HG02763 (cell line): ENCODE measurements around the gene GABRG3.
"Not testable (repeated sequence)": the region's sequence is repeated elsewhere in the genome, so short reads cannot be mapped to it uniquely, and the experiment has no call there.

Experiments
- ATAC-seq: cut with Tn5 transposase; IDR thresholded peaks from one replicate; pipeline ENCODE4 v1.9.1; 2021; ENCODE audit warnings: mild to moderate bottlenecking, moderate library complexity; ENCODE audit not compliant: unreplicated experiment

Gene GABRG3

GRCh38 chr15:27170851-27171250 lies 199.9 kb downstream of the GABRG3 start:
- ATAC-seq = no peak

GRCh38 chr15:27172821-27173220 lies 201.8 kb downstream of the GABRG3 start:
- ATAC-seq = no peak

GRCh38 chr15:27175472-27176153 lies 204.6 kb downstream of the GABRG3 start:
- ATAC-seq = no peak

GRCh38 chr15:27176785-27177406 lies 205.9 kb downstream of the GABRG3 start:
- no peak for ATAC-seq

GRCh38 chr15:27179789-27180188 lies 208.8 kb downstream of the GABRG3 start:
- ATAC-seq = no peak

- no peak for ATAC-seq
Measured at GRCh38 chr15:27182561-27183110, 211.7 kb downstream of the GABRG3 start.

- no peak for ATAC-seq
Measured at GRCh38 chr15:27183201-27183600, 212.2 kb downstream of the GABRG3 start.

GRCh38 chr15:27191515-27191914 lies 220.5 kb downstream of the GABRG3 start:
- not testable (repeated sequence) for ATAC-seq

GRCh38 chr15:27196691-27197090 lies 225.7 kb downstream of the GABRG3 start:
- no peak for ATAC-seq

- ATAC-seq = no peak
Measured at GRCh38 chr15:27201425-27201824, 230.4 kb downstream of the GABRG3 start.

- no peak for ATAC-seq
Measured at GRCh38 chr15:27210176-27210575, 239.2 kb downstream of the GABRG3 start.

GRCh38 chr15:27214032-27214431 lies 243.1 kb downstream of the GABRG3 start:
- ATAC-seq = no peak

GRCh38 chr15:27214961-27215360 lies 244.0 kb downstream of the GABRG3 start:
- ATAC-seq = no peak

GRCh38 chr15:27218426-27218825 lies 247.4 kb downstream of the GABRG3 start:
- ATAC-seq = no peak

GRCh38 chr15:27219636-27220035 lies 248.7 kb downstream of the GABRG3 start:
- no peak for ATAC-seq

GRCh38 chr15:27220199-27220598 lies 249.2 kb downstream of the GABRG3 start:
- ATAC-seq = no peak

- ATAC-seq = no peak
Measured at GRCh38 chr15:27222479-27222878, 251.5 kb downstream of the GABRG3 start.

GRCh38 chr15:27223179-27223578 lies 252.2 kb downstream of the GABRG3 start:
- no peak for ATAC-seq

- ATAC-seq = no peak
Measured at GRCh38 chr15:27231811-27232210, 260.8 kb downstream of the GABRG3 start.

GRCh38 chr15:27232876-27233275 lies 261.9 kb downstream of the GABRG3 start:
- no peak for ATAC-seq

- ATAC-seq = no peak
Measured at GRCh38 chr15:27234593-27234992, 263.6 kb downstream of the GABRG3 start.

- ATAC-seq = no peak
Measured at GRCh38 chr15:27235161-27235560, 264.2 kb downstream of the GABRG3 start.
